Measurements from ENCODE around the gene PPIG. TPM values are rescaled to one million over a fixed set of nuclear protein-coding genes. Genes with fewer than 3 reads are reported as not detected.

PPIG gene
- total RNA-seq, 1 donor from 2014 or later, result 69.8 TPM

DNA sequence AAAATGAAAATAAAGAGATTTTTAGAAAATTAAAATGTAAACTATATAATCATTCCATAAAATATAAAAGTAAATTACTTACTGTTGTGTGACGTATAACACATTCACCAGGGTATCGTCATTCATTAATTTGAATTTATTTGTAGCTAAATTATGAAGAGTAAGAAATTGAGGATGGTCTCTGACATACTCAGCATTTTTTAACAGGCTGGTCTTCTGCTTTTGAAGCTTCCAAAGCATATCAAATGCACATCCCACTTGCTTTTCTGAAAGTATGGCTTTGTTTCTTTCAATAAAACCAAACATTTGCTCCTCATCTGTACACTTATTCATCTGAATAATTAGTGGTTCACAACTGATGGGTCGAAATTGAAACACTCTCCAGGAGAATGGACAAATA is 12.6 kb upstream of the PPIG start:
- Mint-ChIP-seq H3K27ac (no peak overlapping the region), H3K4me3 (no peak overlapping the region), H3K4me1 (peaks cover 10% of the 10 kb centered on the region), H3K9me3 (no peaks in the 10 kb centered on the region), H3K36me3 (ENCODE audit: low read depth) (peaks cover 18% of the 10 kb centered on the region), H3K27me3 (no peaks in the 10 kb centered on the region)
- no peak for DNase-seq
- TF ChIP-seq, protein P1, sequence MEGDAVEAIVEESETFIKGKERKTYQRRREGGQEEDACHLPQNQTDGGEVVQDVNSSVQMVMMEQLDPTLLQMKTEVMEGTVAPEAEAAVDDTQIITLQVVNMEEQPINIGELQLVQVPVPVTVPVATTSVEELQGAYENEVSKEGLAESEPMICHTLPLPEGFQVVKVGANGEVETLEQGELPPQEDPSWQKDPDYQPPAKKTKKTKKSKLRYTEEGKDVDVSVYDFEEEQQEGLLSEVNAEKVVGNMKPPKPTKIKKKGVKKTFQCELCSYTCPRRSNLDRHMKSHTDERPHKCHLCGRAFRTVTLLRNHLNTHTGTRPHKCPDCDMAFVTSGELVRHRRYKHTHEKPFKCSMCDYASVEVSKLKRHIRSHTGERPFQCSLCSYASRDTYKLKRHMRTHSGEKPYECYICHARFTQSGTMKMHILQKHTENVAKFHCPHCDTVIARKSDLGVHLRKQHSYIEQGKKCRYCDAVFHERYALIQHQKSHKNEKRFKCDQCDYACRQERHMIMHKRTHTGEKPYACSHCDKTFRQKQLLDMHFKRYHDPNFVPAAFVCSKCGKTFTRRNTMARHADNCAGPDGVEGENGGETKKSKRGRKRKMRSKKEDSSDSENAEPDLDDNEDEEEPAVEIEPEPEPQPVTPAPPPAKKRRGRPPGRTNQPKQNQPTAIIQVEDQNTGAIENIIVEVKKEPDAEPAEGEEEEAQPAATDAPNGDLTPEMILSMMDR (IDR thresholded peaks at IDR 0.05), result no peak
- no peak for ATAC-seq (ENCODE audit: low read depth)
- intact Hi-C loops (cut with micrococcal nuclease), result loop anchor here (5.0 to 10.0 kb wide), 2 partner anchors 94 to 207 kb away; partner anchors contain the start of genes BBS5 and LRP2
- CTCF ChIA-PET, result no interaction called here
- POLR2A ChIA-PET, result no interaction called here

DNA sequence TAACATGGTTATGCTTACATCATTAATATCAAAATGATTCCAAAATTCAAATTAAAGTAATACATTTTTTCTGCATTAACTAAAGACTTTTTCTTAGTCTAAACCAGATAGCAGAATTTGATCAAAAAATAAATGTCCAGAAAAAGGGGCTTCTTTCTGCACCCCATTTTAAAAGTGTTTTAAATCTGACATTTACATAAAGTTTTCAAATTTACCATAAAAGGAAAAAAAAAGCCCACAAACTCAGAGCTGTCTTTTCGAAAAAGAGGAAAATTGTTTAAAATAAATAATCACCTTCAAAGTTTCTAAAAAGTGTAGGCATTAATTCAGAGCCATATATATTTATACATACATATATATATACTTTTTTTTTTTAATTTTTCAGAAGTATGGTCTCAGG is 12.0 kb upstream of the PPIG start:
- H3K4me1 Mint-ChIP-seq, result peaks cover 10% of the 10 kb centered on the region
- CTCF ChIA-PET, result interaction anchor here (0.7 kb wide), 1 partner anchor 194 kb away, joined by 3 read pairs; no protein-coding TSS in a partner anchor
- H3K9me3 Mint-ChIP-seq, result no peaks in the 10 kb centered on the region
- no peak for DNase-seq
- no peak for ATAC-seq (ENCODE audit: low read depth)
- H3K27ac Mint-ChIP-seq, result no peak overlapping the region
- TF ChIP-seq, protein P1 (IDR thresholded peaks at IDR 0.05), result no peak
- no peak overlapping the region for H3K4me3 Mint-ChIP-seq
- H3K36me3 Mint-ChIP-seq (ENCODE audit: low read depth), result peaks cover 17% of the 10 kb centered on the region
- H3K27me3 Mint-ChIP-seq, result no peaks in the 10 kb centered on the region
- intact Hi-C loops (cut with micrococcal nuclease), result loop anchor here (5.0 to 10.0 kb wide), 2 partner anchors 95 to 207 kb away; partner anchors contain the start of genes BBS5 and LRP2
- POLR2A ChIA-PET, result interaction anchor here (2.3 kb wide), 1 partner anchor 12 kb away, joined by 29 read pairs; the partner anchor contains the start of gene PPIG

DNA sequence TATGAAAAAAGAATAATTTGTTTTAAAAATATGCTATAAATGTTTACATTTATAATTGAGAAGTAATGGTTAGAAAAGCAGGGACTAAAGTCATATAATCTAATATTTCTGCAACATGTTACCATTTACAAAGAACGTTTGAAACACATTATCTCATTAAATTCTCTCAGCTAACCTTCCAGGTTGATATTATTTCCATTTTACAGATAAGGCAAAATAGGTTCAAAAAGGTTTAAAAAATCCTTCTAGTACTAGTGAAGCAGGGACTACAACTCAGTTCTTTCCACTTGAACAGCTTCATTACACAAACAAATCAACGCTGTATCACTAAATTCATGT is 11.4 kb upstream of the PPIG start:
- CTCF ChIA-PET, result interaction anchor here (0.7 to 1.7 kb wide), 2 partner anchors 12 to 193 kb away, joined by 3 to 7 read pairs; partner anchors contain the start of gene PPIG
- H3K4me1 Mint-ChIP-seq, result peaks cover 10% of the 10 kb centered on the region
- H3K4me3 Mint-ChIP-seq, result peak overlapping the region; percentile 98
- POLR2A ChIA-PET, result interaction anchor here (1.2 to 2.3 kb wide), 2 partner anchors 12 to 226 kb away, joined by 3 to 29 read pairs; partner anchors contain the start of genes PPIG and SSB
- H3K27me3 Mint-ChIP-seq, result no peaks in the 10 kb centered on the region
- H3K9me3 Mint-ChIP-seq, result no peaks in the 10 kb centered on the region
- no peak for DNase-seq
- intact Hi-C loops (cut with micrococcal nuclease), result loop anchor here (1.0 to 10.0 kb wide), 7 partner anchors 8 to 255 kb away; partner anchors contain the start of genes BBS5, CFAP210, LRP2 and PHOSPHO2
- TF ChIP-seq, protein P1 (IDR thresholded peaks at IDR 0.05), result no peak
- peak overlapping the region; percentile 81 for H3K27ac Mint-ChIP-seq
- H3K36me3 Mint-ChIP-seq (ENCODE audit: low read depth), result peaks cover 14% of the 10 kb centered on the region
- no peak for ATAC-seq (ENCODE audit: low read depth)

DNA sequence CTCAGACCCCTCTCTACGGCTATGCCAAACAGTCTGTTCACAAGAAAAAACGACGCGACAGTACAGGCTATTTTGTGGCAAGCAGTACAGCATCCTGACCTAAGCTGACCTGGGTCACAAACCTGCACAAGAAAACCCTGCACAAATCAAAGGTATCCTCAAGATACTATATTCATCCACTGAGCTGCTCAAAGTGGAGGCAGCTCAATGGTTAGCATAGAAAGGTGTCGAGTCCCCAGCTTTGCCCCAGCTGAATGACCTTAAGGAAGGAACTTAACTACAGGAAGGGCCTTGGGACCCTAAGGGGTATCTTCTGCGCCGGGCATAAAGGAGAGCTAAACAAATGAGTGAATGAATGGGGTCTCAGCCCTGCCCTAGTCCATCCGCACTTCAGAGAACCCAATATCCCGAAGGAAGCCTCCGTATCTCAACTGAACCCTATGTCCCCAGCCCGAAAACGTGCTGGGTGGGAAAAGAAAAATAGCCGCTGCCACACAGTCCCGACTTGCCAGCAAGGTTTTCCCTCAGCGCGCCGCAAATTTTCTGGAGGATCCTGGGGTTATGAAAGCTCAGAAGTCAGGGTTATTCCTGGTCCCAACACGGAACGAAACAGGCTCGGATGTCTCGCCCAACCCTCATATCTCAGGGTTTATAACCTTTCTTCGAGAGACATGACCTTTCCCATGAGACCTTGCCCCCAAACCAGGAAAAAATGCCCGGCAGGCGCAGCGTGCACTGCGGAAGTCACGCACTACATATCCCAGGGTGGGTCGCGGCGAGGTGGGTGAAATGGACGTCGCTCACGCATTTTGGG is 10.8 kb upstream of the PPIG start, which contains the start of gene FASTKD1:
Gene FASTKD1 (minus strand): TSS at position 706 of the 814 bp plus-strand sequence. CDS start 1,836 bp downstream, outside the sequence.
- DNase-seq (peak; percentile 71), ATAC-seq (ENCODE audit: low read depth) (peak; percentile 99)
- ChIA-PET POLR2A (interaction anchor here (0.6 to 2.3 kb wide), 4 partner anchors 11 to 254 kb away, joined by 3 to 29 read pairs (median 3); partner anchors contain the start of genes PPIG, SSB and UBR3), CTCF (interaction anchor here (1.7 kb wide), 1 partner anchor 11 kb away, joined by 7 read pairs; the partner anchor contains the start of gene PPIG)
- peaks cover 10% of the 10 kb centered on the region for H3K4me1 Mint-ChIP-seq
- H3K4me3 Mint-ChIP-seq, result peak within 1 kb of the TSS; percentile 98
- intact Hi-C loops (cut with micrococcal nuclease), result loop anchor here (1.0 to 10.0 kb wide), 7 partner anchors 9 to 254 kb away; partner anchors contain the start of genes BBS5, CFAP210, LRP2 and PHOSPHO2
- H3K9me3 Mint-ChIP-seq, result no peaks in the 10 kb centered on the region
- peak within 1 kb of the TSS; percentile 81 for H3K27ac Mint-ChIP-seq
- TF ChIP-seq, protein P1 (IDR thresholded peaks at IDR 0.05), result no peak
- H3K27me3 Mint-ChIP-seq, result no peaks in the 10 kb centered on the region
- H3K36me3 Mint-ChIP-seq (ENCODE audit: low read depth), result peaks cover 12% of the 10 kb centered on the region

All from activated B cell treated with CpG ODN at 0.5 μM for 24 hours (primary cell).